AG08395 (cell line): ENCODE measurements around the gene HRH1.

ENCODE experiments used
- DNase-seq: peaks from one replicate; pipeline ENCODE4 v3.0.0; 2012; ENCODE audit warnings: mixed read lengths, low spot score

HRH1 gene

DNA sequence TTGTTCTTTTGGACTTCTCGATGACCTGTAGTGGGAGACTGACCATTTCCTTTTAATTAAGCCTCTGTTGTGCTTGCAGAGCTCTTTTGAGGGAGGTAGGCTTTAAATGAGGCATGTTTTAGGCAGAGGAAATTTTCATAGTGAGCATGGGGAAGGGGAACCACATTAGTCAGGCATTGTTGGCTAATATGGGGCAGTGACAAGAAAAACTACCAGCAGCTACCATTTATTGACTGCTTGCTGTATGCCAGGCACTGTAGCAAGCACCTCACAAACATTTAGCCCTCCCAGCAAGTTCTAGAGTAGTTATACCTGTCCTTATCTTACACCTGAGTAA, 128.8 kb downstream of the HRH1 start:
- DNase-seq, result no peak

DNA sequence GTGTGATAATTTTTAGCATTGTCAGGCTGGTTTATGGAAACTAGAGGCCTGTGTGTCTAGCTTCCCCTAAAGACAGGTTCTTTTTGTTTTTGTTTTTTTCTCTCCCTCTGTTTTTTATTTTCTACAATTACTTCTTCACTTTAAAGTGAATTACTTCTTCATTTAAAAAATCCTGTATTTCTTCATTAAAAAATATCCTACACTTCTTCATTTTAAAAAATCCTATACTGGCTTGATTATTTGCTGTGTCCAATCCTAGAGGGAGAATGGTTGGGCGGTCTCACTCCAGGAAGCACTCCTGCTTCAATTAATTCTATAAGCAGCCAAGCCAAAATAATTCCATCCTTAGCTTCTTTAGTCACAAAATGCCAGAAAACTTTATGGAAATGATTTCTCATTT, 129.7 kb downstream of the HRH1 start:
- no peak for DNase-seq

DNA sequence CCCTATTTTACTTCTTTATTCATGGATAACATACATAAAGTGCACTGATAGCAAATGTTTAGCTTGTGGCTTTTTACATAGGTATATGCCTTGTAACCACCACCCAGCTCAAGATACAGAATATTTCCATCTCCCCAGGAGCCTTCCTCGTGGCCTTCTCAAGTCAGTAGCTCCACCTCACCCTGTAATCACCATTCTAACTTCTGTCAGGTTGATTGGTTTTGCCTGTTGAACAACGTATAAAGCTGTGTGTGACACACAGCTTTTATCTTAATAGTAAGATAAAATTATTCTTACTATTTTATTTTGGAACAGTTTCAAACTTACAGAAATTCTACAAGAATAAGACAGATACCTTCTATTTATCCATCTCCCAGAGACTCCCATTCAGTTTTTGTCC, 131.2 kb downstream of the HRH1 start:
- DNase-seq, result no peak

DNA sequence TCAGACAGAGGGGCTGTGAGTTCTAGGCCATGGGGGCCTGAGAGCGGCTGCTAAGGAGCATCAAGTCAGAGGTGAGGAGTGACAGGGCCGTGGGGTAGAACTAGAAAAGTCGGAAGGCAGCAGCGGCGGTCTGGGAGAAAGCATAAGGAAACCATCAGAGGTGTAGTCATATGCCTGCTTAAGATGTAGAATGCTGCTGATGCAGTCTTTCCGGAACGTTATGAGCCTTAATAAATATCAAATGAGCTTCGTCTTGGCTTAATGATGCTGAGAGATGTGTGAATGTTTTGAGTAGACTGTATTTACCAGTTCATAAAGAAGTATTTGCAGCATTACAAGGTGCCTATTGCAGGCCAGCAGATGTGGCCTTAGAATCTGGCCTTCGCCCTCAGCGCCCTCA, 133.1 kb downstream of the HRH1 start:
- DNase-seq, result no peak

DNA sequence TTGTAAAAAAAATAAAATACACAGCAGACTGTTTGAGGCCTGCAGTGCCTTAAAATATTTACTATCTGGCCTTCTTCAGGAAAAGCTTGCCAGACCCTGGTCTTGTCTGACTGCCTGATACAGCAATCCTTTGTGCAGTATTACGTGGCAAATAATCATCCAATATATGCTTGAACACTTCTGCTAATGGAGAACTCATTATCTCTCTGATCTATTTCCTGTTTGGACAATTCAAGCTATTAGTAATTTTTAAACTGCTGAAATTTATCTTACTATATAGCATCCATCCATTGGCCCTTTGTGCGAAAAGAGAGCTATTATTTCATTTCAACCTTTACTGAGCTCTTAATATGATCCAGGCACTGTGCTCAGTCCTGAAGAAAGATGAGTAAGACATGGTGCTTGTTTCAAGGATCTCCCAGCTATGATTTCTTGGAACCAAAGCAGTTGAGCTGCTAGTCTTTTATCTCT, 133.8 kb downstream of the HRH1 start:
- DNase-seq, result peak; percentile 25

DNA sequence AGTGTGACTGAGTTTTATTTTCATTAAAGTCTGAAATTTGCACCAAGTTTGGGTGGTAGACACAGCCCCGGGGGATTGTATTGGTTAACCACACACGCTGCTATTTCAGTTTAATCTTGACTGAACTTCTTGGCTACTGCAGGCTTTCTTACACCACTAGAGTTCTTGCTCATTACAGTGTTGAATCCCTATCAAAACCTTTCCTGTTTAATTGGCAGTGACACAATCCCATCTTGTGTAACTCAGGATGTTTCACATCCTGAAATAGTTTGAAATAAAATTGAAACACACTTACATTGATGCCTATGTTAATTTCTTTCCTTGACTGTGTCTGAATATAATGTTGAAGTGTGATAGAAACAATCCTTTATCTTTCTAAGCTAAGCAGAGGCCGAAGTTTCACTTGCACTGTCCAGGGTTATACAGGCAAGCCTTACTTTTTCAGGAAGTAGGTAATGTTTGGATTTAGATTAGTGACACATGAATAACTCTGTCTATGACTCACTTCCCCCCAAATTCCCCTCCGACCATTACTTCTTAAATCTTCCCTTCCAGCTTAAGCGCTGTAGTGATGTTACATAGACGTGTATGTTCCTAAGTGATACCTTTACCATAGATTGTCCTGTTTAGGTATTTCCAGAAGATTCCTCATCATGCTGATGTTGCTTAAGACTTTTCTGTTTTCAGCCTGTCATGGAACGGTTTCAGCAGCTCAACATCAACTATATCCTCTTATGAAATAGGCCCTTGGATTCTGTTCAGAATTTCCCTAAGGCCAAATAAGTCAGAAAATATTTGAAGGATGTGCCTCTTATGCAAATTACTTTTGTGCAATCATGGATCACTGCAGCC, 134.7 kb downstream of the HRH1 start:
- DNase-seq, result peak; percentile 64

GRCh38 chr3:11289864-11290263, 135.6 kb downstream of the HRH1 start:
- DNase-seq, result no peak

- DNase-seq, result no peak
Observed at GRCh38 chr3:11290743-11291680, 136.7 kb downstream of the HRH1 start.

GRCh38 chr3:11291808-11292207, 137.5 kb downstream of the HRH1 start:
- no peak for DNase-seq

- no peak for DNase-seq
Observed at GRCh38 chr3:11297126-11297525, 142.8 kb downstream of the HRH1 start.

DNA sequence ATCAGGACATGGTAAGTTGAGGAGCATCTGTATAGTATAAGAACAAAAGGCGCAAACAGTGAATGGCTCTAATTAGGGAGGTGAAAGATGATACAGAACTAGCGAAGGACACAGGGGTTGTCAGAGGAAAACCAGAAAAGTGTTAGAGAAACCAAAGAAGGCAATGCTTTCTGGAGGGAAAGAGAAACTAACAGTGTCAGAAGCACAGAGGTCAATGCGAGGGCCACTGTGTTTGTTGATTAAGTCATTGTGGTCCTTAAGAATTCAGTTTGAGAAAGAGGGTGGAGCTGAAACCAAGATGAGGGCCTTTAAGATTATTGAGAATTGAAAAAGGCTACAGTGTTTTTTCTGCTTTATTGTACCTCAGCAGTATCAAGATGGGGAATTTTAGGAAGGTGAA, 146.7 kb downstream of the HRH1 start:
- DNase-seq, result no peak

DNA sequence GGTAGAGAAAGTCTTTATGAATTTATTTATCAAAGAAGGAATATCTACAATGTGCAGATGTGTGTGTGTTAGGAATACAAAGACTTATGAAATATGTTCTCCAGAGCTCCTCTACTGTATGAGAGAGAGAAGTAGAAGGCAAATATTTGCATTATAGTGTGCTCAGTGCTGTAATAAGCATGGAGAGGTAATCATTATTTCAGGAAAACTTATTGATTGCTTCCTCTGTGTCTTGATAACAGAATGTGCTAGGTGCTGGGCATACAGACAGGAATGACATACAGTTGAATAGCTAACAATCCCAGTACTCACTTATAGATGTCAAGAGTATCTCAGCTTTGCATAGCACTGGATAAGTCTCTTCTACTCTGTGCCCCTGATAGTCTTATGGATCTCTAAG, 148.2 kb downstream of the HRH1 start:
- DNase-seq, result no peak

DNA sequence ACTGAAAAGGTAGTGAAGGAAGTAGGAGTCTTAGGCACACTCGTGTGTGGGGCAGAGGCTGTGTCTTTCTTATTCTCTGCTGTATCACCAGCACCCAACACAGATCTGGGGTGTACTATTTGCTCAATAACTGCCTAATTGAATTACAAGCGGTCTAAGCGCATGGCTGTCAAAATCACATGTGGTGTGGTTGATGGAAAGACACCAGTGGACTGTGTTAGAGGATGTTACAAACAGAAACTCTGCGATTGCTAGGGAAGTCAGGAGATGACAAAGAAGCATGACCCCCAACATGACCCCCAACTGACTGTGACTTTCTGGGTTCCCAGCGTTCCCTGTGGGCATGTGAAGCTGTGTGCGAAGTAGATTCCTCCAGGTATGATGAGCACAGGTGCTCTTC, 149.9 kb downstream of the HRH1 start:
- DNase-seq, result no peak

DNA sequence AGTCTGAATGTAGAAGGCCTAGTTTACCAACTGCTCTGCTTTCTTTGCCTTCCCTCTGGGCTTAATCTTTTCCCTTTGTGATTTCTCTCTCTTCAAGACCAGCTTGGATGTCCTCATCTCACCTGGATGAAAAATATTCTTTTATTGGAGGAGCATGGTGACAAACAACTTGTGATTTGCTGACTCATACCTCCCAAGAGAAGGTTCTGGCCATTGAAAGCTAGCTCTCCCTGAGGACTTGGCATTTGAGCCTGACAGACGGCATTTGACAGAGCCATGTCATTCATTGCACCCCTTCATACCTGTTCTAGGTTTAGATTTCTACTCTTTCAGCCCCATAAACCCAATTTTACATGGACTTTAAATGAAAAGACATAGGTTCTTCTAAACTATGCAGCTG, 151.2 kb downstream of the HRH1 start:
- no peak for DNase-seq

GRCh38 chr3:11306817-11307589, 152.7 kb downstream of the HRH1 start:
- no peak for DNase-seq

- no peak for DNase-seq
Observed at GRCh38 chr3:11307830-11308432, 153.6 kb downstream of the HRH1 start.

GRCh38 chr3:11310258-11310657, 156.0 kb downstream of the HRH1 start:
- DNase-seq, result no peak

DNA sequence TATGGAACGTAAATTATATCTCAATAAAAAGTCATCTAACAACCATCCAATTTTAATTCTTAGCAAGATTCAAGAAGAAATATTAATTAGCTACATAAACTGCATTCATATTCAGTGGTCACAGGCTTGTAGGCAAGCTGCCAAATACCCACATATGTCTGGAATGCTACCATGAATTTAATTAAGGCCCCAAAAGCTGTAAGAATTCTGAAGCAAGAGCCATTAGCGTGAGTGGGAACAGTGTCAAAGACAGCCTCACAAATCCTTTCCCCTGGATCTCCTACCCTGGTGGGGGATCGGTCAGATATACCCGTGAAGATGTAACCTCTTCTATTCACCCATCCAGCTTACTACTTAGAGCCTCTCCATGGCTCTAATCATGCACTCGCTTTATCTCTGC, 157.9 kb downstream of the HRH1 start:
- DNase-seq, result no peak
